ENCODE results near the gene HEXIM1.

- TF ChIP-seq, protein P1, sequence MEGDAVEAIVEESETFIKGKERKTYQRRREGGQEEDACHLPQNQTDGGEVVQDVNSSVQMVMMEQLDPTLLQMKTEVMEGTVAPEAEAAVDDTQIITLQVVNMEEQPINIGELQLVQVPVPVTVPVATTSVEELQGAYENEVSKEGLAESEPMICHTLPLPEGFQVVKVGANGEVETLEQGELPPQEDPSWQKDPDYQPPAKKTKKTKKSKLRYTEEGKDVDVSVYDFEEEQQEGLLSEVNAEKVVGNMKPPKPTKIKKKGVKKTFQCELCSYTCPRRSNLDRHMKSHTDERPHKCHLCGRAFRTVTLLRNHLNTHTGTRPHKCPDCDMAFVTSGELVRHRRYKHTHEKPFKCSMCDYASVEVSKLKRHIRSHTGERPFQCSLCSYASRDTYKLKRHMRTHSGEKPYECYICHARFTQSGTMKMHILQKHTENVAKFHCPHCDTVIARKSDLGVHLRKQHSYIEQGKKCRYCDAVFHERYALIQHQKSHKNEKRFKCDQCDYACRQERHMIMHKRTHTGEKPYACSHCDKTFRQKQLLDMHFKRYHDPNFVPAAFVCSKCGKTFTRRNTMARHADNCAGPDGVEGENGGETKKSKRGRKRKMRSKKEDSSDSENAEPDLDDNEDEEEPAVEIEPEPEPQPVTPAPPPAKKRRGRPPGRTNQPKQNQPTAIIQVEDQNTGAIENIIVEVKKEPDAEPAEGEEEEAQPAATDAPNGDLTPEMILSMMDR (conservative IDR thresholded peaks at IDR 0.05): no peak
- no peak for TF ChIP-seq ZFX (IDR thresholded peaks at IDR 0.05)
These were observed 19.9 kb upstream of the HEXIM1 start for GRCh38 chr17:45128331-45128730.
